K562 (cell line): ENCODE results near the gene PLEKHN1. TPM values are rescaled to one million over a fixed set of nuclear protein-coding genes. Genes with fewer than 3 reads are reported as not detected.

Experiments
- ATAC-seq: fragments of 200-7000 bp; cut with Tn5 transposase; 3 replicates; pipeline ENCODE4 v1.9.1; 2020; ENCODE audit warnings: moderate library complexity
- BruUV-seq: library from RNA; stranded (reverse); fragments of 400-500 nt; replicated peaks from 2 replicates; lab custom pipeline; 2021; lab: Mats Ljungman, UMichigan
- CTCF ChIA-PET: fragments of 300-600 bp; formaldehyde crosslinking; extraction: SDS; loops from one replicate; lab custom pipeline; 2021; ENCODE audit warnings: low intra/inter-chr PET ratio; lab: Yijun Ruan, JAX
- POLR2A ChIA-PET: fragments of 300-600, 350-650 bp; sonication (Branson Sonifier 250); formaldehyde crosslinking; extraction: SDS; loops from one replicate; lab custom pipeline; 2021; ENCODE audit warnings: antibody characterized with exemption, inconsistent platforms; lab: Yijun Ruan, JAX
- DNase-seq, 4 experiments: peaks; one replicate each; pipeline versions ENCODE4 v3.0.0 to v3.0.0-alpha.2; 2011 to 2018; ENCODE audit warnings: low spot score in 3 of 4, mixed read lengths in 3 of 4; ENCODE audit errors: extremely low read depth in 1 of 4
- FAIRE-seq: peaks from 2 replicates; lab custom pipeline; 2011; peaks lifted over from hg19 to GRCh38; lab: Jason Lieb, UNC
- H2AFZ ChIP-seq: 2 replicates; pipeline ENCODE4 v1.6.0; 2011; ENCODE audit warnings: low read depth, low read length, control low read depth, inconsistent platforms
- H3K27ac ChIP-seq: fragments of 200-600 bp; 3 replicates; pipeline ENCODE4 v1.8.0; 2011; ENCODE audit warnings: low read depth, mild to moderate bottlenecking, control low read depth, inconsistent platforms, low read length, moderate library complexity, mixed read lengths; ENCODE audit errors: extremely low read depth
- H3K27me3 ChIP-seq, 2 experiments: fragments of 300-600 bp in 1 of 2; 2 replicates in 1 of 2; 3 replicates in 1 of 2; pipeline versions ENCODE4 v1.6.0 to v1.8.0; 2011; ENCODE audit warnings: inconsistent platforms in 2 of 2, low read length in 2 of 2, mild to moderate bottlenecking in 1 of 2, mixed read lengths in 1 of 2, moderate library complexity in 1 of 2; ENCODE audit not compliant: control insufficient read depth in 2 of 2, insufficient read depth in 2 of 2
- H3K36me3 ChIP-seq: fragments of 300-600 bp; 3 replicates; pipeline ENCODE4 v1.8.0; 2011; ENCODE audit warnings: mild to moderate bottlenecking, low read length, inconsistent platforms; ENCODE audit not compliant: control insufficient read depth, insufficient read depth
- H3K4me1 ChIP-seq, 2 experiments: fragments of 200-600 bp in 1 of 2; replicated peaks in 1 of 2; 2 replicates in 1 of 2; 3 replicates in 1 of 2; pipeline versions ENCODE4 v1.5.1 to v1.8.0; 2011; ENCODE audit warnings: inconsistent platforms in 2 of 2, low read length in 2 of 2, mild to moderate bottlenecking in 1 of 2, mixed read lengths in 1 of 2, moderate library complexity in 1 of 2; ENCODE audit not compliant: control insufficient read depth in 2 of 2, insufficient read depth in 2 of 2
- H3K4me2 ChIP-seq: 2 replicates; pipeline ENCODE4 v1.6.1; 2011; ENCODE audit warnings: low read length, control low read depth, inconsistent platforms, mixed read lengths; ENCODE audit not compliant: insufficient read depth
- H3K4me3 ChIP-seq: fragments of 200-600 bp; sonication (generic), shearing (Covaris generic); 2 replicates; pipeline ENCODE4 v1.5.1; 2016; ENCODE audit warnings: control low read depth, inconsistent platforms
- H3K79me2 ChIP-seq: fragments of 200-600 bp; 3 replicates; pipeline ENCODE4 v1.8.0; 2011; ENCODE audit warnings: low read length, inconsistent platforms; ENCODE audit not compliant: control insufficient read depth, insufficient read depth
- H3K9ac ChIP-seq, 2 experiments: 2 replicates each; pipeline versions ENCODE4 v1.6.0 to v1.6.1; 2011; ENCODE audit warnings: low read depth in 2 of 2, low read length in 2 of 2, control low read depth in 1 of 2, inconsistent platforms in 1 of 2, mild to moderate bottlenecking in 1 of 2, mixed read lengths in 1 of 2; ENCODE audit not compliant: insufficient read depth in 1 of 2
- H3K9me1 ChIP-seq: one replicate; pipeline ENCODE4 v1.6.0; 2011; ENCODE audit warnings: inconsistent platforms, mild to moderate bottlenecking, low read length, moderate library complexity; ENCODE audit not compliant: control insufficient read depth, insufficient read depth
- H3K9me3 ChIP-seq: replicated peaks from 2 replicates; pipeline ENCODE4 v1.5.1; 2011; ENCODE audit warnings: low read depth, low read length, inconsistent platforms; ENCODE audit not compliant: control insufficient read depth, insufficient read depth
- H4K20me1 ChIP-seq: replicated peaks from 2 replicates; pipeline ENCODE4 v1.6.1; 2011; ENCODE audit warnings: low read length, inconsistent platforms, mixed read lengths; ENCODE audit not compliant: control insufficient read depth, insufficient read depth
- CEBPG ChIP-seq, 3 experiments: fragments of 200-800 bp in 1 of 3; sonication (Bioruptor generic) in 1 of 3; sonication (generic) in 1 of 3; formaldehyde crosslinking in 1 of 3; IDR thresholded peaks in 2 of 3; conservative IDR thresholded peaks in 1 of 3; 2 replicates each; pipeline versions ENCODE4 v1.6.1 to v1.8.0; 2016 to 2022; ENCODE audit warnings: missing compliant biosample characterization in 2 of 3, missing genetic modification characterization in 2 of 3, mild to moderate bottlenecking in 1 of 3, missing genetic modification reagents in 1 of 3
- CTCFL ChIP-seq: IDR thresholded peaks from 2 replicates; pipeline ENCODE4 v1.6.1; 2011; ENCODE audit warnings: borderline replicate concordance, low read depth, mild to moderate bottlenecking, moderate library complexity, low read length; ENCODE audit not compliant: insufficient read depth, poor library complexity, severe bottlenecking
- ELF4 ChIP-seq: fragments of 450-650 bp; formaldehyde crosslinking; IDR thresholded peaks from 2 replicates; pipeline ENCODE4 v1.4.0; 2022; ENCODE audit warnings: missing genetic modification characterization
- RAD51 ChIP-seq: fragments of 450-650 bp; IDR thresholded peaks from 2 replicates; pipeline ENCODE4 v1.7.1; 2016; ENCODE audit warnings: low read depth, mild to moderate bottlenecking, borderline replicate concordance
- ZKSCAN8 ChIP-seq: fragments of 200-800 bp; sonication (Bioruptor generic); IDR thresholded peaks from 2 replicates; pipeline ENCODE4 v1.6.1; 2016; ENCODE audit warnings: missing genetic modification characterization, missing compliant biosample characterization
- WGBS: fragments of 100-300 bp; shearing (Covaris generic); methylation state at CpG from one replicate; pipeline ENCODE4 v1.1.6; 2016; ENCODE audit warnings: low coverage, mixed read lengths; ENCODE audit not compliant: insufficient coverage; ENCODE audit errors: missing lambda C conversion rate; 5-methylcytosine and 5-hydroxymethylcytosine counted together
- in situ Hi-C: fragments of 300-500 bp; cut with MboI; formaldehyde crosslinking; loops from 4 replicates; pipeline ENCODE4 v1.15.0; 2018; ENCODE audit warnings: inconsistent platforms, mixed read lengths
- intact Hi-C: fragments of 100-400 bp; cut with micrococcal nuclease; formaldehyde crosslinking; loops from 2 replicates; pipeline ENCODE4 v1.14.2; 2022
- polyA plus RNA-seq, 8 experiments: library from polyadenylated mRNA; depleted of rRNA in 4 of 8; stranded (reverse) in 5 of 8; unstranded in 3 of 8; fragments of >200 nt; fragmentation: Nextera tagmentation in 2 of 8; fragmentation: Illumina TruSeq in 1 of 8; extraction: Ambion mirVana in 2 of 8; extraction: Trizol in 1 of 8; gene quantifications; 2 replicates each; pipeline versions ENCODE4 v1.2.1 to v1.2.3, GENCODE V29; 2011 to 2014; ENCODE audit warnings: inconsistent platforms in 1 of 8, missing spikeins in 1 of 8
- total RNA-seq, 7 experiments: library from RNA; depleted of rRNA in 6 of 7; stranded (reverse); fragments of >200 nt in 6 of 7; fragmentation: Illumina TruSeq in 2 of 7; extraction: Trizol in 2 of 7; gene quantifications; 2 replicates each; pipeline versions ENCODE4 v1.2.1 to v1.2.3, GENCODE V29; 2011 to 2021; ENCODE audit warnings: low replicate concordance in 1 of 7

Gene PLEKHN1
- total and polyA plus RNA-seq, 9 of the 15 experiments (the other 6 are each of a cell fraction or from before 2014, with no cell fraction given), result 0.07 to 1.5 (median 0.13) TPM; not detected in 2

- no peak overlapping the region for H3K4me2 ChIP-seq
- H3K4me1 ChIP-seq, result peaks cover 28 to 89% of the 10 kb centered on the region in 2 experiments
- FAIRE-seq (peak; percentile 65), DNase-seq (peak; percentile 69 to 82 (median 70)), ATAC-seq (peak; percentile 64)
- no peak overlapping the region for H3K4me3 ChIP-seq
- in situ Hi-C loops, result no loop called here
- H3K36me3 ChIP-seq, result peaks cover 3% of the 10 kb centered on the region; the same call in 1 of the 3 replicates
- H3K9me1 ChIP-seq, result no peaks in the 10 kb centered on the region
- intact Hi-C loops, result no loop called here
- H3K27me3 ChIP-seq, result peaks cover 11 to 20% of the 10 kb centered on the region in 2 experiments; a peak in 4 of 5 replicates
- WGBS, result 32% methylated on average over 28 of the region's 30 CpGs
- no peaks in the 10 kb centered on the region for H3K9me3 ChIP-seq
- BruUV-seq, result no TSS peak
- CTCF ChIA-PET, result interaction anchor here (0.7 to 1.5 kb wide), 3 partner anchors 33 to 50 kb away, joined by 3 to 12 read pairs (median 3); no protein-coding TSS in a partner anchor
- POLR2A ChIA-PET, result interaction anchor here (0.5 to 1.7 kb wide), 12 partner anchors 7 to 50 kb away, joined by 3 to 7 read pairs (median 4); partner anchors contain the start of gene PLEKHN1
- H2AFZ ChIP-seq, result peak overlapping the region; percentile 40
- peak overlapping the region in 1 of 2 experiments; percentile 65; a peak in 2 of 4 replicates for H3K9ac ChIP-seq
- no peak overlapping the region for H3K27ac ChIP-seq
- peaks cover 20% of the 10 kb centered on the region; the same call in 1 of the 2 replicates for H4K20me1 ChIP-seq
- H3K79me2 ChIP-seq, result no peaks in the 10 kb centered on the region
- TF ChIP-seq CTCFL (peak; percentile 45), ZKSCAN8 (no peak), ELF4 (no peak), RAD51 (no peak), CEBPG (CRISPR knock-in tag; IDR thresholded peaks at IDR 0.05) (0 out of 2 replicates have a peak, but pooled peaks have one; percentile 16), CEBPG (tag; conservative IDR thresholded peaks at IDR 0.05 in 1 of 2, IDR thresholded peaks at IDR 0.05 in 1 of 2) (no peak)
Measured at GRCh38 chr1:938711-939489, 27.4 kb upstream of the PLEKHN1 start.
